HS-27A (cell line): ENCODE results near the gene GRID1.

Experiments
- DNase-seq: peaks from one replicate; pipeline ENCODE4 v3.0.0-alpha.2; 2012; ENCODE audit warnings: low read depth, missing footprints

Gene GRID1

DNA sequence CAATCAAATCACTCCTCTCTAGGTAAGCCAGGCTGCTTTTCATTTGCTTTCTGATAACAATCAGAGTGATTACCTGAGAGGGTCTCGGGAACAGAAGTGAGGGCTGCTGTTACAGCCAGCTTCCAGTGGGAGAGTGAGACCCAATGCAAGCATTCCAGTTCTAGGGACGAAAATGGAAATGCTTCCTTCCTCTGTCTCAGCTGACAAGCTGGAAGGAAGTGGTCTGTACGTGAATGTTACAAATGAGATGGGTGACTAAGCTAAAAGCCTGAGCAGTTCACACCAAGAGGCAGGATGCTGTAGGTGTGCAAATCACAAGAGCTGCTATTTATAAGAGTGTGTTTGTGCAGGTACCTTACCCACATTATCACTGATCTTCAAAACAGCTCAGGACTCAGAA, 772.4 kb downstream of the GRID1 start:
- no peak for DNase-seq

DNA sequence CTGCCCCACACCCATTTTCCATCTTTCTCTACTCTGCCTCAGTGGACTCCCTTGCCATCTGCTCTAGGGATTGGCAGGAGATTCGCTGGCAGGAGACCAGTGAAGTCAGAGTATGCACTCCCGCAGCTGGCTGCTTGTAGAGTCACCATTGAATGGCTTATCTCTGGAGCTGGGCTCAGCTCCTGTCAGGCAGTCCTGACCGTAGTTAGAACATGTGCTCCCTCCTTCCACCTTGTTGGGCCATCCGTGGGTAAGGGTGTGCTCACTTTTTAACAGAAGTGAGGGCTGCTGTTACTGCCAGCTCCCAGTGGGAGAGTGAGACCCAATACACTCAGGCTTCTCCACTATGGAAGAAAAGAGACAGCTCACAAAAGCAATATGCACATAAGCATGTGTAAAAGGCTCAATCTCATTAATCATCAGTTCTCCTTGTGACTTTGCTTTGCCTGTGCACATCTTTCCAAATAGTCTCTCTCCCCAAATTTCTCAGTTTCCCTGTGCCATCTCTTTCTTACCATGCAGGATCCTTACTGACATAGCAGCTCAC, 773.3 kb downstream of the GRID1 start:
- DNase-seq, result no peak

DNA sequence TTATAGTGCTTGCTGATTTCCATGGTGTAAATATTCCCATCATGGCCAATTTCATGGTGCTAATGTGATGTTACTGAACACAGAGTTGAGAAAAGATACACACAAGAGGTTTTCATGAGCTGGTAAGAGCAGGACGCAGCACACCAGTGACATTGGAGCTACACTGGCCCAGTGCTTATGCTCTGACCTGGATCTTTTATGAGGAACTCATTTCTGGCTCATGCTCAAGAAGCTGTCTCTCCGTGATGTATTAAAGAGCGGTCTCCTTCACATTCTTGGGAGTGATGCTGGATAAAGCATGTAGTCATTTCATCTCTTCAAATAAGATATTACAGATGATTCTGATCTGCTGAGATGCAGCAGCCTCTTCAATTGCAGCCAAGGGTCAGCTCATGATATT, 785.2 kb downstream of the GRID1 start:
- no peak for DNase-seq

DNA sequence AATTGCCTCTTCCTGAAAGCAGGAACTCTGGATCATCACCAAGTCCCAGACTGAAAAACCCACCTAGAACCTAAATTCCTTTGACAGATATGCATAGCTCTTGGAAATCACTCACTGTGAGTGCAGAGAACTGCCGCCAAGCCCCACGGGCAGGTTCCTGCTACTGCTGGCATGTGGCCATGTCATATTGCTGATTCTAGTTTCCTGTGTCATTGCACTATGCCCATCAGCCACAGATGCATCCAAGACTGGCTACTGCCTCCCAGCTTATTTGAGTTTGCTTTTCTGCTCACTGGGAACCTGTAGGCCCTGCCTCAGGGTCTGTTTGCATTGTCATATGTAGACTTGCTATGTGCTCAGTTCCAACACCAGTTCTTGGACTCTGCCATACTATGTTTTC, 786.0 kb downstream of the GRID1 start:
- DNase-seq, result no peak

DNA sequence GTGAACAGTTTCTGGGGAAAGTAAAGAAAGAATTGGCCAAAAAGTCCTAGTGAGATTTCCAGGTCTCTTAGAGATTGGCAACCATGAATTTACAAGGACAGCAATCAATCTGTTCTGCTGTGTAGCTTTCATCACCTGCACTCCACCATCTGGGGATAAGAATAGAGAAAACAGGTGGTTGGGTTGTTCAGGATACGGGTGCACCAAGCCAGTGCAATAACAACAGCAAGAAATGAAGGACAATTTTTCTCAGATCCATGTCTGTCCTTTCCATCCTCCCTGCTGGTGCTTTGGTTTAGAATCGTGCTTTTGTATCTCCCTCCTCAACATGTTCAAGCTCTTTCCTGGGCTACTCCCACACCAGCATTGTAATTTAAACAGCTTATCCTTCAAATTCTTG, 787.7 kb downstream of the GRID1 start:
- no peak for DNase-seq

DNA sequence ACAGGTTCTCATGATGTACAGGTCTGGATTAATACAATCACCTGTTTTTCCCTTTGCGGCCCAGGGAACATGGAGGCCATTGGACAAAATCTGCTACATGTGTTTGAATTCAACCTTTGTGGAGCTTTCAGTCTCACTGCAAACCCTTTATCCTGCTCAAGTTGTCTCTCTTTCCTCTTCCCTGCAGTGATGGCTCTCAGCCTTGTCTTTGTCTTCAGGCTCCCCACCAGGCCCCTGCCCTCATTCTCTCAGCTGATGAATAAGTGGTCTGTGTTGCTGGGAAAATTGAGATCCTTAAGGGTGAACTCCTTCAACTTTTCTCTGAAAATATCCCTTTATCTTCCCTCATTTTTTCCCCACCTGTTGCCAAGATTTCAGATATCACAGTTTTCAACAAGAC, 791.2 kb downstream of the GRID1 start:
- no peak for DNase-seq

DNA sequence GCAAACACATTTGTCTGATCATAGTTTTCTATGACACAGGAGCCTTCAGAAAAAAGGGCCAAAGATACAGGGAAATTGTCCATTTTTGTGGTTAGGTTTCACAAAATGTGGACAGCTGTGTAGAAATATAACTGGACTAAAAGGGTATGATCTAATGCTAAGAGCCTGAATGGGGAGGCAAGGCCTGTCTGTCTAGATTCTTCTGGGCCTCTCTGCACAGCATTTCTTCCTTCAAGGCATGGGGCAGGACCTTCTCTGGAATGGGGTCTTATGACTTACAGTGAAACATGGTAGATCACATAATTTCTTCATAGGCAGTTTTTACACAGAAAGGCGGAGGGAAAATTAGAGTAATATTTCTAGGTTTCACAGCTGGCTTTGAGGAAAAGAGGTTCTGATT, 795.7 kb downstream of the GRID1 start:
- no peak for DNase-seq

DNA sequence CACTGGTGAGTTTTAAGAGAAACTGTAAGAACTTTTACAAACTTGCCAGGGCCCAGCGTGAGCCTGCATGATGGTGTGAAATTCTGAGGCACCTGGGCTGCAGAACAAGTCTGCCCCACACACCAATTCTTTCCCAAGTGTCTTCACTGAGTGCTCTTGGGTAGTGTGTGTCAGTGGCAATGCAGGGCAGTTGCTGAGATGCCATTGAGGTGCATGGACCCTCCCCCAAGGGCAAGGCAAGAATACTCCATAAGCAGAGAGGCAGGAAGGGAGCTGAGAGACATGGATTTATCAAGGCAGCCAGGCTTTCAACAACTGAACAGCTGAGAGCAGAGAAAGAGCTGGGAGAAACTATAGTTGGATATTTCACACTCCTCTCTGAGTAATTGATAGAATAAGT, 801.2 kb downstream of the GRID1 start:
- DNase-seq, result no peak

DNA sequence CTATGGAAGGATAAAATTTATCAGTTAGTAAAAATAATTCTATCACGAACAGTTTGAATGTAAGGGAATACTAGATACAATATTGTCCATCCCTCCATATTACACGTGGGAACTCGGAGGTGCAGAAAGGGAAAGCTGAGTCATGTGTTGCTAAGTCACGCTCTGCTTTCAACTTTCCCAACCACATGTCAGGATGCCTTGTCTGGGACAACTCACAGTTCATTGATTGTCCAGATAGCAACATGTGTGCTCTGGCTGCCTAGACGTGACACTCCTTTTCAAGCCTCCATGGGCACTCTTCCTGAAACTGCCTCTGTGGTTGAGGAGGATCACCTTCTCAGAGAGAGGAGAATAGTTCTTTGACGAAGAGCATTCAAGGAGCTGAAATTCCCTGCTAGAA, 808.1 kb downstream of the GRID1 start:
- DNase-seq, result no peak

DNA sequence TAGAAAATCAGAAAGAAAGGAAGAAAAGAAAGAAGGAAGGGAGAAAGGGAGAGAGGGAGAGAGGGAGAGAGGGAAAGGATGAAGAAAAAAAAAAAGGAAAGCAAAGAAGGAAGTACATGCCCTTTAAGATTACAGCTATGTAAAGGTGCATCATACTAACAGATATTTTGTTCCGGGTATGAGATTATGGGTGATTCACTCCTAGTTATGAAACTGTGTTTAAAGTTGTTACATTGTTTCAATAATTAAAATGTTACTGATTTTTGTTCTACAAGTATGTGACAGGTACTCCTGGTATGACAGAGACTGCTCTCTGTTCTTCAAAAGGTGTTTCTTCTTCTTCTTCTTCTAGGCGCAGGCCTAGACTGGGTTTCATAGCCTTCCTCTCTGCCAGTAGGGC, 808.9 kb downstream of the GRID1 start:
- DNase-seq, result no peak

DNA sequence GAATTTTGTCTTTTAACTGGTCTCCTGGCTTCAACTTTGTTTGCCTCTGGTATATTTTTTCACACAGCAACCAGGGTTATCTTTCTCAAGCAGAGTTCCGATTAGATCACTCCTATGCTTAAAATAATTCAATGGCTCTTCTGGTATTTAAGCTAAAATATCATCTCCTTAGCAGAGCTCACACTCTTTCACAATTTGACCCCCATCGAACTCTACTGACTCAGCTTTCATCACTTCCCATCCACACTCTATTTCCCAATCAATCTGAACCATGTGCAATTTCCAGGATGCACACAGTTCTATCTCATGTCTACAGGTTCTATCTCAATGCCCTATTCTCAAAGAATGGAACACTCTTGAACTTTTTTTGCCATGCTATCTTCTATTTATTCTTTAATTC, 809.5 kb downstream of the GRID1 start:
- no peak for DNase-seq
